Measurements from ENCODE around the gene BAK1.
"Not testable (repeated sequence)": the region's sequence is repeated elsewhere in the genome, so short reads cannot be mapped to it uniquely, and the experiment has no call there.

BAK1 gene

GRCh38 chr6:33607784-33608161 is 27.7 kb upstream of the BAK1 start:
- no peak for DNase-seq (ENCODE audit: low read depth in 2 of 2)

GRCh38 chr6:33607126-33607783 is 27.2 kb upstream of the BAK1 start:
- no peak for DNase-seq (ENCODE audit: low read depth in 2 of 2)

- DNase-seq (ENCODE audit: low read depth in 2 of 2) = no peak
Observed at GRCh38 chr6:33606642-33607041, 26.6 kb upstream of the BAK1 start.

GRCh38 chr6:33604941-33605854 is 25.1 kb upstream of the BAK1 start:
- no peak for DNase-seq (ENCODE audit: low read depth in 2 of 2)

- no peak for DNase-seq (ENCODE audit: low read depth in 2 of 2)
Observed at GRCh38 chr6:33602180-33602579, 22.1 kb upstream of the BAK1 start.

GRCh38 chr6:33600761-33601160 is 20.7 kb upstream of the BAK1 start:
- no peak for DNase-seq (ENCODE audit: low read depth in 2 of 2)

- DNase-seq (ENCODE audit: low read depth in 2 of 2) = no peak
Observed at GRCh38 chr6:33599413-33599938, 19.4 kb upstream of the BAK1 start.

- no peak for DNase-seq (ENCODE audit: low read depth in 2 of 2)
Observed at GRCh38 chr6:33597551-33598322, 17.7 kb upstream of the BAK1 start.

GRCh38 chr6:33596894-33597293 is 16.8 kb upstream of the BAK1 start:
- not testable (repeated sequence) for DNase-seq (ENCODE audit: low read depth in 2 of 2)

GRCh38 chr6:33595001-33595846 is 15.1 kb upstream of the BAK1 start:
- no peak for DNase-seq (ENCODE audit: low read depth in 2 of 2)

GRCh38 chr6:33593414-33593727 is 13.3 kb upstream of the BAK1 start:
- DNase-seq (ENCODE audit: low read depth in 2 of 2) = no peak

- no peak for DNase-seq (ENCODE audit: low read depth in 2 of 2)
Observed at GRCh38 chr6:33592595-33593413, 12.7 kb upstream of the BAK1 start.

- no peak for DNase-seq (ENCODE audit: low read depth in 2 of 2)
Observed at GRCh38 chr6:33592280-33592594, 12.2 kb upstream of the BAK1 start.

GRCh38 chr6:33591424-33592032 is 11.5 kb upstream of the BAK1 start:
- DNase-seq (ENCODE audit: low read depth in 2 of 2) = no peak

- no peak for DNase-seq (ENCODE audit: low read depth in 2 of 2)
Observed at GRCh38 chr6:33590531-33591198, 10.6 kb upstream of the BAK1 start.

- no peak for DNase-seq (ENCODE audit: low read depth in 2 of 2)
Observed at GRCh38 chr6:33589731-33590530, 9.9 kb upstream of the BAK1 start.

GRCh38 chr6:33589392-33589730 is 9.3 kb upstream of the BAK1 start:
- DNase-seq (ENCODE audit: low read depth in 2 of 2) = no peak

- DNase-seq (ENCODE audit: low read depth in 2 of 2) = no peak
Observed at GRCh38 chr6:33588894-33589293, 8.8 kb upstream of the BAK1 start.

GRCh38 chr6:33587529-33587928 is 7.5 kb upstream of the BAK1 start:
- no peak for DNase-seq (ENCODE audit: low read depth in 2 of 2)
